Activated CD4-positive, alpha-beta memory T cell treated with anti-CD3 and anti-CD28 coated beads for 36 hours (primary cell): ENCODE data around the gene RPL32. TPM values are rescaled to one million over a fixed set of nuclear protein-coding genes. Genes with fewer than 3 reads are reported as not detected.
"Not testable (repeated sequence)": the region's sequence is repeated elsewhere in the genome, so short reads cannot be mapped to it uniquely, and the experiment has no call there.

Source experiments
- CTCF ChIA-PET: fragments of 350-600 bp; sonication (Branson Sonifier 250); formaldehyde crosslinking; loops from one replicate; lab custom pipeline; 2021; ENCODE audit warnings: antibody characterized with exemption, inconsistent platforms; lab: Charles Lee
- POLR2A ChIA-PET: fragments of 350-600 bp; sonication (Branson Sonifier 250); formaldehyde crosslinking; loops from one replicate; lab custom pipeline; 2021; ENCODE audit warnings: antibody characterized with exemption; lab: Charles Lee
- DNase-seq: peaks from one replicate; pipeline ENCODE4 v3.0.0-alpha.2; 2020
- H3K27ac Mint-ChIP-seq: one replicate; pipeline ENCODE4 v1.8.0; 2021; ENCODE audit warnings: mixed read lengths
- H3K27me3 Mint-ChIP-seq: one replicate; pipeline ENCODE4 v1.8.0; 2021; ENCODE audit warnings: mixed read lengths
- H3K36me3 Mint-ChIP-seq: one replicate; pipeline ENCODE4 v1.8.0; 2021; ENCODE audit warnings: mixed read lengths
- H3K4me1 Mint-ChIP-seq: one replicate; pipeline ENCODE4 v1.8.0; 2021; ENCODE audit warnings: low read depth, mixed read lengths
- H3K4me3 Mint-ChIP-seq: one replicate; pipeline ENCODE4 v1.8.0; 2021; ENCODE audit warnings: mild to moderate bottlenecking, mixed read lengths
- H3K9me3 Mint-ChIP-seq: one replicate; pipeline ENCODE4 v1.8.0; 2021; ENCODE audit warnings: mixed read lengths
- intact Hi-C: fragments of 100-400 bp; cut with micrococcal nuclease; formaldehyde crosslinking; loops from one replicate; pipeline ENCODE4 v1.15.1; 2023
- total RNA-seq, 2 experiments: library from RNA; stranded (reverse); gene quantifications; one replicate each; pipeline ENCODE4 v1.2.3, GENCODE V29; 2021

The RPL32 gene
- 1,000 to 10,000 TPM; 2,505 to 2,560 TPM for total RNA-seq

DNA sequence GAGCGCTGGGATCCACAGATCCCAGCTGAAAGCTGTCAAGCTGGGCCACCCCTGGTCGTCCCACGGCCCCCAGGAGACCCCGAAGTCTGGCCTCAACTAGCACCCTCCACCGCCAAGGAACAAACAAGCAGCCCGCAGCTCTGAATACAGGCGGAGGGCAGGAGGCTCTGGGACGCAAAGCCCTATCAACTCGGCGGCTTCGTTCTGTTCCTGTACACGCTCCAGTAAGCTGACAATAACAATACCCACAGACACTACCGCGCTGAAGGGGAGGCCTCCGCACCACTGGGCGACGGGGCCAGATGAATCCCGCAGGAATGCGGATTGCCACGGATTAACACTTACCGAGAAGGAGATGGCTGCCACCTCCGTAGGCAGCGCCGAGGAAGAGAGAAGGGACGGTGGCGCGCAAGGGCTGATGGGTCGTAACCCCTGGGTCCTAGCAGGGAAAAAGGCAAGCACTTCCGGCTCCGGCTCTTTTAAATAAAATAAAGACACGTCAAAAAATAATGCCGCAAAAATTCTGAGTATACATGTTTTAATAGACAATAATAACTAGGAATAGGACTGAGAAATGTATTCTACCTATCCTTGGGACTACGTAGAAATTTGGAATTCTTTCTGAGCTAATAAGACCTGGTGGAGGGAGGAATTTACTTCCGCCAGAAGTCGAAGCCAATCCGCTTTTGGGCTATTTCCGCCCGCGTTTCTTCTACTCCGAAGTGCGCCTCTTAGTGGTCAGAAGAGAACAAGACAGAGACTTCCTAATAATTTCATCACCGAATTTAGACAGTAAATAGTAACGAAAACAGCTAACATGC is at the start of gene RPL32:
TSS of gene RPL32 (minus strand) at position 417 of the 821 bp plus-strand sequence. CDS start 1,328 bp downstream, outside the sequence.
- peak; percentile 89 for DNase-seq
- H3K36me3 Mint-ChIP-seq: peaks cover 49% of the 10 kb centered on the region
- H3K4me3 Mint-ChIP-seq: peak within 1 kb of the TSS; percentile 93
- POLR2A ChIA-PET: interaction anchor here (0.7 to 2.5 kb wide), 8 partner anchors 8 to 242 kb away, joined by 3 to 13 read pairs (median 3); partner anchors contain the start of genes CAND2 and RAF1
- H3K4me1 Mint-ChIP-seq: peaks cover 41% of the 10 kb centered on the region
- intact Hi-C loops: loop anchor here (1.0 to 2.0 kb wide), 5 partner anchors 27 to 285 kb away; partner anchors contain the start of genes MKRN2 and RAF1
- H3K27ac Mint-ChIP-seq: peak within 1 kb of the TSS; percentile 98
- no peaks in the 10 kb centered on the region for H3K27me3 Mint-ChIP-seq
- CTCF ChIA-PET: interaction anchor here (0.7 to 3.6 kb wide), 28 partner anchors 8 to 706 kb away, joined by 3 to 42 read pairs (median 4); partner anchors contain the start of genes RAF1 and TSEN2
- H3K9me3 Mint-ChIP-seq: no peaks in the 10 kb centered on the region

DNA sequence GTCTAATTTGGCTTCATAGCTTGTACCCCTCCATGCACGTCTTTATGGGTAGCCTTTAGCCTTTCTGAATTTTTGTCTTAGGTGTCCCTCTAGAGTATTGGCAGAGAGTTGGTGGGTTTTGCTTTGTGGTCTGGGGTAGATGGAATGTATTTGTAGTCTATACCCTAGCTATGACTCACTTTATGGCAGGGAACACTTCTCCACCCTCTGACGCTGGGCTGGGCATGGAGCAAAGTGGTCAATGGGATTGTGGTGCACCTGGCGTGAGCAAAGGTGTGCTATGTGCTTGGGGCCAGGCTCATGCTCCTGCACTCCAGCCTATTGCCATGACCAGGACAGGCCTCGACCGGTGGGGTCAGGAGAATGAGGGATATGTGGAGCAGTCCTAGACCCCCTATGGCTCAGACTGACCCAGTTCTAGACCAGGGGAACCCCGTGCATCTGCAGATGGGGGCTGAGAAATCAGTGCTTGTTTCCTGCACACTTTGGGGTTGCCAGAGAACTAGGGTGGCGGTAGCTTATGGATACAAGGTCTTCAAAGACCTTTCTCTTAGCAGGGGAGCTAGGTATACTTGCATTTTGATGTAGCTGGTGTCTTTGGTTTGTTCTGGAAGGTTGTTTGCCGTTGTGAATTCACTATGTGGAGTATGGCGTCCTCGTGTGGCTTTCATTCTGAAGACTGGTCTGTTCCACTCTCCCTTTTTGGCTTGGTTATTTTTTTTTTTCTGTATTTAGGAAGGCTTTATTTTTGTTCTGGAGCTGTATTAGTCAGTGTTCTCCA is 49.4 kb upstream of the RPL32 start:
- Mint-ChIP-seq H3K27me3 (peaks cover 14% of the 10 kb centered on the region), H3K36me3 (no peaks in the 10 kb centered on the region), H3K4me3 (no peak overlapping the region), H3K27ac (no peak overlapping the region), H3K4me1 (peaks cover 11% of the 10 kb centered on the region), H3K9me3 (no peaks in the 10 kb centered on the region)
- intact Hi-C loops: loop anchor here (5.0 kb wide), 2 partner anchors 168 to 183 kb away; no protein-coding TSS in a partner anchor
- no peak for DNase-seq
- ChIA-PET CTCF (interaction anchor here (0.7 to 3.4 kb wide), 13 partner anchors 8 to 411 kb away, joined by 3 to 30 read pairs (median 4); partner anchors contain the start of gene RPL32), POLR2A (no interaction called here)

DNA sequence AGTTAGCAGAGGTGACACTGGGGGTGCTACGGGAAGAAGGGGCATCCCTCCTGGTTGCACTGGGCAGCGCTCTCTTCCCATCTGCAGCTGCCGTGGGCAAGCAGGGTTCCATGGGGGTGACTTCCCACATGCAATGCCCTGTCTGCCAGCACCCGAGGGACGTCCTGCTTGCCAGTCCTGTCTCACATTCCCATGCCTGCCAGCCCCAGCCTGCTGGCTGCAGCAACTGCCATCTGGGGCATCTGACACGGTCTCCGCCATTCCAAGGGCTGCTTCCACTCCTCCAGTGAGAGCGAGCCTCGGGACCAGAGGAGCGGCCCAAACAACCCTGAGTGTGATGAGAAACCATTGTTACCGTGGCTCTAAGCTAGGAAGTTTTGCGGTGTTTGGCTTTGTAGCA is 45.4 kb upstream of the RPL32 start:
- Mint-ChIP-seq H3K4me3 (no peak overlapping the region), H3K36me3 (no peaks in the 10 kb centered on the region), H3K4me1 (peaks cover 10% of the 10 kb centered on the region), H3K27ac (no peak overlapping the region), H3K27me3 (peaks cover 18% of the 10 kb centered on the region), H3K9me3 (no peaks in the 10 kb centered on the region)
- POLR2A ChIA-PET: no interaction called here
- intact Hi-C loops: no loop called here
- no peak for DNase-seq
- CTCF ChIA-PET: interaction anchor here (0.6 to 2.8 kb wide), 4 partner anchors 17 to 167 kb away, joined by 3 to 14 read pairs (median 3); partner anchors contain the start of gene RPL32

DNA sequence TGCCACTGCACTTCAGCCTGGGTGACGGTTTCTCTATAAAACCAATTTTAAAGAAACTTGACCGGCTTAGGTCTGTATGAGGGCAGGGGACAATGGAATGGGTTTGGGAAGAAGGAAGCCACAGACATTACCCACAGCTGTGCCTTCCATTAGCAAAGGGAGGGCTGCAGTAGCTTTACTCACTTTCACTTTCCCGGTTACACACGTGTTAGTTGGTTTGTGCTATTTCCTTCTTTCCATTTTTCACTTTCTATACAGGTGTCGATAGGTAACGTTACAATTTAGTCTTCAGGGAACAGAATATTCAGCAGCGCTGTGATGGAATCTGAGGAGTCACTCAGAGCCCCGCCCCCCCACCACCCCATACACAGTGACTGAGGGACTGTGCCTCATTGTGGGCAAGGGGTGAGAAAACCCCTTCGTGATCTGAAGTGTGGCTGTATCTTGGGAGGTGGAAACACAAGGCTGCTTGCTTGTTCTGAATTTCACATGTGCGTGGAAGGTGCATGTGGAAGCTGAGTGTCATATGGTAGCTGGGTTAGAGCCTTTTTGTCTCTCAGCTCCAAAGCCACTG is 44.8 kb upstream of the RPL32 start:
- CTCF ChIA-PET: interaction anchor here (2.8 kb wide), 1 partner anchor 45 kb away, joined by 14 read pairs; the partner anchor contains the start of gene RPL32
- POLR2A ChIA-PET: no interaction called here
- Mint-ChIP-seq H3K27ac (no peak overlapping the region), H3K27me3 (peaks cover 18% of the 10 kb centered on the region), H3K36me3 (no peaks in the 10 kb centered on the region), H3K4me3 (no peak overlapping the region), H3K4me1 (peaks cover 9% of the 10 kb centered on the region), H3K9me3 (no peaks in the 10 kb centered on the region)
- peak; percentile 29 for DNase-seq
- intact Hi-C loops: no loop called here

DNA sequence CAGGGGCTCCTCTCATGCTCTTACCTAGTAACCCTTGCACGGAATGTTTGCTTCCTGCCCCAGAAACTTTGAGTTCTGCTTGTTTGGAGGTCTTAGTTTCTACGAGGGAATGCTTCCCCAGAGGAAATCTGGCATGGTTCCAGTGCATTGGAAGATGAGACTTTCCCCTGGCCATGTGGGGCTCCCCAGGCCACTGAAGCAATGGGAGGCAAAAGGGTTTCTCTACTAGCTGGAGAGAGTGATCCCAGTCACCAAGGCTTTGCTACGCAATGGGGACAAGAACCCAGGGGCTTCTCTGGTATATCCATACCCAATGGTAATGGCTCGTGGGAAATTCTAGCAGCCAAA is 44.2 kb upstream of the RPL32 start:
- ChIA-PET POLR2A (no interaction called here), CTCF (interaction anchor here (0.8 to 2.8 kb wide), 2 partner anchors 18 to 44 kb away, joined by 4 to 14 read pairs; partner anchors contain the start of gene RPL32)
- Mint-ChIP-seq H3K9me3 (no peaks in the 10 kb centered on the region), H3K27ac (no peak overlapping the region), H3K36me3 (no peaks in the 10 kb centered on the region), H3K27me3 (peaks cover 16% of the 10 kb centered on the region), H3K4me1 (peaks cover 9% of the 10 kb centered on the region), H3K4me3 (no peak overlapping the region)
- intact Hi-C loops: no loop called here
- no peak for DNase-seq

DNA sequence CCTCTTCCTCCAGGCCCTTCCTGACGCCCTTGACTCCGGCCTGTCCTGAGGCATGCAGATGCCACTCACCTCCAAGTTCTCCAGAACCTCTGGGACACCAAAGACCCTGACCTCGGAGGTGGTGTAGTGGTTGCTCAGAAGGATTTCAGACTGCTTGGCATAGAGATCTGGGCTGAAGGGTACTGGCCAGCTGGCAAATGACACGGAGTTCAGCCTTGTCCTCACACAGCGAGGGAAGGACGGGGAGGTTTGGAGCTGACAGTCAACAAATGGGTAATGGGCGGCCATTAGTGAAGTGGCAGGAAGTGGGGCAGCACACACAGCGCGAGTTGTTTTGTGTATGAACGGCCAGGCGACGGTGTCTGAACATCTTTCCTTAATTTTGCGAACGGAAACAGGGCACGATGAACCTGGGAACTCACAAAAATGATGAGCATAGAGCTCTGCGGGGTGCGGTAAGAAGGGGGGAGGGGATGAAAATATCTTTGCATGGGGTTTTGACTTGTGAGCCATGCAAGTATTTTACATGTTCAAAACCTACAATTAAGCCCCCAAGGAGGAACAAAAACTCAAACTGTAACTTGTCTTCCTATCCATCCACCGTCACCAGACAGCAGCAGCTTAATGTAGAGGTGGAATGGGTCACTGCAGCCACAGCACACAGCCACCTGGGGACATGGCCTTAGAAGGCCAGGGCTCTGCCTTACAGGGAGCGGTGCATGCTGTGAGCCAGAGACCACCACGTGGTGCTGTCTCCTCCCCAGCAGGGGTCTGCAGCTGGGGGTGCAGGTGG is 43.6 kb upstream of the RPL32 start:
- CTCF ChIA-PET: interaction anchor here (0.8 to 2.8 kb wide), 2 partner anchors 17 to 43 kb away, joined by 4 to 14 read pairs; partner anchors contain the start of gene RPL32

DNA sequence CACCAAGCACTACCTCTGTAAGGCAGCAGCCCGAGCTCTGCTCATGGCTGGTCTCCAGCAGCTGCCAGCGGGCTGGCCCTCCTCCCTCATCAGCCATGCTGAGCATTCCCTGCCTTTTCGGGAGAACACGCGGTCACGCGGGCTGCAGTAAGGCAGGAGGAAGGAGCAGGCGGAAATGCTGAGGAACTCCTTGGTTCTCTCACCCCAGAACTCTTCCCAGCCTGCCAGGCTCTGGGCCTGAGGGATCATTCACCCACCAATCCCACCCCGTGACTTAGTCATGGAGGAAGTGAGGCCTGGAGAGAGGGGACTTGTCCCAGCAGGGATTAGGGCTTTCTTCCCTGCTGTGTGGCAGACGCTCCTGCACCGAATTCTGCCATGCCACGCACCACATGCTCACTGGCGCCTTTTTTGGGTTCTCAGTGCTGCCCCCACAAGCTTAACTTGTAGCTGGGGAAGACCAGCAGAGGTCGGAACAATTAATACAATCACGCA is 42.9 kb upstream of the RPL32 start:
- Mint-ChIP-seq H3K4me1 (peaks cover 8% of the 10 kb centered on the region), H3K4me3 (no peak overlapping the region), H3K27me3 (peaks cover 12% of the 10 kb centered on the region), H3K36me3 (no peaks in the 10 kb centered on the region), H3K27ac (no peak overlapping the region), H3K9me3 (no peaks in the 10 kb centered on the region)
- POLR2A ChIA-PET: no interaction called here
- DNase-seq: no peak
- CTCF ChIA-PET: interaction anchor here (1.3 to 2.6 kb wide), 2 partner anchors 16 to 100 kb away, joined by 3 to 9 read pairs; no protein-coding TSS in a partner anchor
- intact Hi-C loops: no loop called here

More for the DNA sequence above, 43.6 kb upstream of the RPL32 start:
- Mint-ChIP-seq H3K27me3 (peaks cover 13% of the 10 kb centered on the region), H3K36me3 (no peaks in the 10 kb centered on the region), H3K4me1 (peaks cover 9% of the 10 kb centered on the region), H3K9me3 (no peaks in the 10 kb centered on the region), H3K27ac (no peak overlapping the region), H3K4me3 (no peak overlapping the region)
- POLR2A ChIA-PET: no interaction called here
- DNase-seq: no peak
- intact Hi-C loops: no loop called here

DNA sequence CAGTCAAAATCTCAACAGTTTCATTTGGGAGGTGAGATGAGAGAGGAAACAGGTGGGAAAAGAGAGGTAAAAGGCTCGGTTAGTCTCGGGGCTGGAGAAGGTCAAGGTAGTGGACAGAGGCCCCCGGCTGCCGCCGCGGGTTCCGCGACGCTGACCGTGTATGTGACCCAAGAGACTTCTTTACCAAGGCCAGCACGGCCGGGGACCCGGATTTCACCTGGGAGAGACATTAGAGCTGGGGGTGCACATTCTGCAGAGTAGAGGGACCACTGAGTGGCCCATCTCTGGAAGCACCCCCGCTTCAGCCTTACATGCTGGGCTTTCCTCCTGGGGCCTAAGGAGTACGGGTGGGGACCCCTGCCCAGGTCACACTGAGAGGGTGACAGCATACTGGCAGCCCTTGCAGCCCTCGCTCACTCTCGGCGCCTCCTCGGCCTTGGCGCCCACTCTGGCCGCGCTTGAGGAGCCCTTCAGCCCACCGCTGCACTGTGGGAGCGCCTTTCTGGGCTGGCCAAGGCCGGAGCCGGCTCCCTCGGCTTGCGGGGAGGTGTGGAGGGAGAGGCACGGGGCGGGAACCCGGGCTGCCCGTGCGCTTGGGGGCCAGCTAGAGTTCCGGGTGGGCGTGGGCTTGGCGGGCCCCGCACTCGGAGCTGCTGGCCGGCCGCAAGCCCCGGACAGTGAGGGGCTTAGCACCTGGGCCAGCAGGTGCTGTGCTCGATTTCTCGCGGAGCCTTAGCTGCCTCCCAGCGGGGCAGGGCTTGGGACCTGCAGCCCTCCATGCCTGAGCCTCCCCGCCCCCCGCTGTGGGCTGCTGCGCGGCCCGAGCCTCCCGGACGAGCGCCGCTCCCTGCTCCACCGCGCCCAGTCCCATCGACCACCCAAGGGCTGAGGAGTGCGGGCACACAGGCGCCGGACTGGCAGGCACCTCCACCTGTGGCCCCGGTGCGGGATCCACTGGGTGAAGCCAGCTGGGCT is 41.3 kb upstream of the RPL32 start:
- Mint-ChIP-seq H3K36me3 (no peaks in the 10 kb centered on the region), H3K27ac (no peak overlapping the region), H3K4me1 (peaks cover 6% of the 10 kb centered on the region), H3K9me3 (no peaks in the 10 kb centered on the region), H3K27me3 (peaks cover 10% of the 10 kb centered on the region), H3K4me3 (no peak overlapping the region)
- intact Hi-C loops: no loop called here
- CTCF ChIA-PET: interaction anchor here (1.3 to 2.6 kb wide), 3 partner anchors 9 to 102 kb away, joined by 3 to 9 read pairs (median 5); no protein-coding TSS in a partner anchor
- DNase-seq: no peak
- POLR2A ChIA-PET: no interaction called here

DNA sequence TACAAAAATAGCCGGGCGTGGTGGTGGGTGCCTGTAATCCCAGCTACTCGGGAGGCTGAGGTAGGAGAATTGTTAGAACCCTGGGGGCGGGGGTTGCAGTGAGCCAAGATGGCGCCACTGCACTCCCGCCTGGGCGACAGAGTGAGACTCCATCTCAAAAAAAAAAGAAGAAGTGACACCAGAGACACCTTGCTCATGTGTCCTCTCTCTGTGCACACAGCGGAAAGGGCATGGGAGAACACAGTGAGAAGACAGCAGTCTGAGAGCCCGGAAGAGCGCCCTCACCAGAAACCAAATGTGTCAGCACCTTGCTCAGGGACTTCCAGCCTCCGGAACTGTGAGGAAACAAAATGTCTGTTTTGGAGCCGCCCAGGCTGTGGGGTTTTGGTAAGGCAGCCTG is 40.5 kb upstream of the RPL32 start:
- POLR2A ChIA-PET, H3K4me1 Mint-ChIP-seq, H3K27me3 Mint-ChIP-seq, DNase-seq, intact Hi-C loops, H3K27ac Mint-ChIP-seq, H3K4me3 Mint-ChIP-seq, H3K36me3 Mint-ChIP-seq, H3K9me3 Mint-ChIP-seq: not testable (repeated sequence)
- CTCF ChIA-PET: interaction anchor here (1.4 to 2.6 kb wide), 2 partner anchors 9 to 14 kb away, joined by 5 to 9 read pairs; no protein-coding TSS in a partner anchor

DNA sequence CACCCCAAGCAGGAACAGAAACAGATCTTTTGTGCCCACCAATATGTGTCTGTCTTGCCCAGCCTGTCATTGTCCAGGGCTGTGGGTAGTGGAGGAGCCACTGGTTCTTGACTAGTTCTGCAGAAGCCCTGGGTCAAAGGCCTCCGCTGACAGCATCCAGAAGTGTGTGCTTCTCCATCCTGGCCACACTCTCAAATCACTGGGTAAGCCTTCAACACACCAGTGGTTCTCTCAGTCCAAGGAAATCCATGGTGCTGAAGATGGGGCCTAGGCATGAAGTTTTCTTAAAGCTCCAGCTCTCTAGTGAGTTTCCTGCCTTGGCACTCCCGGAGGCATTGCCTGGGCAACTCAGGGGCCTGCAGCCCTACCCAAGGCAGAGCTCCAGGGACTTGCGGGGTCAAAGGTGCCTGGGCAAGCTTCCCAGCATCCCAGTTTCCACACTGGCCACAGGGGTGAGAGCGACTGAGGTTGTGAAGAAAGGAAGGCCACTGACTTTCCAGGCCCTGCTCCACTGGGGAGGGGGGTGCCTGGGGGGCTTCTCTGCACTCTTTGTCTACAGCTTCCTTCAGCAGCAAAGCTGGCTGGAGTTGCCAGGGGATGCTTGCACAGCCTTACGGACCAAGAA is 37.9 kb upstream of the RPL32 start:
- CTCF ChIA-PET: no interaction called here
- Mint-ChIP-seq H3K4me3 (no peak overlapping the region), H3K4me1 (no peaks in the 10 kb centered on the region), H3K9me3 (no peaks in the 10 kb centered on the region), H3K36me3 (no peaks in the 10 kb centered on the region), H3K27me3 (peaks cover 8% of the 10 kb centered on the region), H3K27ac (no peak overlapping the region)
- intact Hi-C loops: loop anchor here (10.0 kb wide), 1 partner anchor 965 kb away; no protein-coding TSS in a partner anchor
- DNase-seq: no peak
- POLR2A ChIA-PET: no interaction called here
